Transverse colon (tissue), 4 donors: ENCODE results near the gene FLT4. TPM values are rescaled to one million over a fixed set of nuclear protein-coding genes. Genes with fewer than 3 reads are reported as not detected.

Source experiments
- DNase-seq: peaks from one replicate; pipeline ENCODE4 v3.0.0-alpha.2; 2019
- H3K27ac ChIP-seq, 4 donors: fragments of 200-600 bp; sonication (generic); 2 replicates each; pipeline ENCODE4 v1.5.1; 2016 to 2018; ENCODE audit warnings: inconsistent platforms in 4 of 4
- H3K27me3 ChIP-seq: fragments of 200-600 bp; sonication (generic); 2 replicates; pipeline ENCODE4 v1.5.1; 2017; ENCODE audit warnings: inconsistent platforms
- H3K36me3 ChIP-seq, 4 donors: fragments of 200-600 bp; sonication (generic); 2 replicates each; pipeline ENCODE4 v1.5.1; 2017 to 2019; ENCODE audit warnings: inconsistent platforms in 4 of 4
- H3K4me1 ChIP-seq, 4 donors: fragments of 200-600 bp; sonication (generic); 2 replicates each; pipeline ENCODE4 v1.5.1; 2017 to 2020; ENCODE audit warnings: inconsistent platforms in 4 of 4
- H3K4me3 ChIP-seq, 4 donors: fragments of 200-600 bp; sonication (generic); 1 replicate in 1 of 4; 2 replicates in 3 of 4; pipeline versions ENCODE4 v1.5.1 to v1.6.1; 2017 to 2019; ENCODE audit warnings: inconsistent platforms in 4 of 4
- H3K9me3 ChIP-seq, 2 donors: fragments of 200-600 bp; sonication (generic); 2 replicates each; pipeline ENCODE4 v1.5.1; 2017 to 2019; ENCODE audit warnings: inconsistent platforms in 2 of 2
- EP300 ChIP-seq: sonication (generic); formaldehyde crosslinking; IDR thresholded peaks from one replicate; pipeline ENCODE4 v1.6.1; 2017; ENCODE audit warnings: antibody characterized with exemption, low read depth
- POLR2A ChIP-seq: fragments of 450-650 bp; IDR thresholded peaks from one replicate; pipeline ENCODE4 v1.6.1; 2016; ENCODE audit warnings: antibody characterized with exemption, mild to moderate bottlenecking, moderate library complexity
- POLR2AphosphoS5 ChIP-seq, 3 donors: sonication (generic); formaldehyde crosslinking; IDR thresholded peaks; one replicate each; pipeline ENCODE4 v1.6.1; 2016; ENCODE audit warnings: antibody characterized with exemption in 3 of 3
- WGBS, 2 donors: methylation state at CpG; one replicate each; pipeline ENCODE4 v1.1.5; 2018; ENCODE audit warnings: low coverage in 1 of 2; 5-methylcytosine and 5-hydroxymethylcytosine counted together
- in situ Hi-C, 4 donors: fragments of 200-750 bp; cut with MboI; loops; one replicate each; pipeline versions ENCODE4 v1.15.0 to v1.15.1; 2017; ENCODE audit warnings: low sequenced_read_pairs in 3 of 4, low pct_ligation_motif_present in 1 of 4, low pct_unique_long_range_greater_than_20kb in 1 of 4
- intact Hi-C: fragments of 100-400 bp; cut with DNase I; formaldehyde crosslinking; loops from one replicate; pipeline ENCODE4 v1.15.1; 2023; ENCODE audit warnings: low total_unique reads
- total RNA-seq, 4 donors: library from RNA; depleted of rRNA; stranded (reverse); fragments of >200 nt; gene quantifications; one replicate each; pipeline ENCODE4 v1.1.0, GENCODE V29; 2016
- TF ChIP-seq, protein P1 (sequence below), 5 experiments: fragments of 200-600 bp in 3 of 5; fragments of 450-650 bp in 2 of 5; sonication (generic) in 3 of 5; IDR thresholded peaks; 1 replicate in 2 of 5; 2 replicates in 3 of 5; pipeline ENCODE4 v1.5.1; 2016 to 2017; ENCODE audit warnings: antibody characterized with exemption in 5 of 5, inconsistent platforms in 3 of 5, mild to moderate bottlenecking in 2 of 5, moderate library complexity in 1 of 5

FLT4 gene
- total RNA-seq, 4 donors from 2014 or later: 1.8 to 16.1 (median 4.0) TPM

DNA sequence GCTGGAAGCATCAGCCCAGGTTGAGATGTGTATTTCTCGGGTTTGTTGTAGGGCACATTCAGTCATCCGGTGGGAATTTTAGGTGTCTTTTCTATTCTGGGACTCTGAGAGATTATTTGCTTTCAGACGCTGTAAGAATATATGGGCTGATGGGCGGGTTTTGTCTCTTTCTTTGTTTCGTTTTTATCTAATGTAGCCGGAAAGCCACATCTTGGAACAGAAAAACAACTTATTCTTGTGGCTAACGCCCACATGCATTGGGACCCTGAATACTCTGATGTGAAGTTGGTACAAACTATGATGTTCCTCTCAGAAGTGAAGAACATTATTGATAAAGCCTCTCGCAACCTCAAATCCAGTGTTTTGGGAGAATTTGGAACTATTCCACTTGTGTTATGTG is 80.5 kb downstream of the FLT4 start:
- no peaks in the 10 kb centered on the region for H3K4me1 ChIP-seq
- H3K4me3 ChIP-seq: no peak overlapping the region
- intact Hi-C loops: no loop called here
- H3K27ac ChIP-seq: no peak overlapping the region
- 81 to 84% methylated on average over 8 of the region's 8 CpGs for WGBS, 2 donors
- TF ChIP-seq EP300: no peak
- TF ChIP-seq POLR2AphosphoS5 (IDR thresholded peaks at IDR 0.05): no peak
- TF ChIP-seq, protein P1, sequence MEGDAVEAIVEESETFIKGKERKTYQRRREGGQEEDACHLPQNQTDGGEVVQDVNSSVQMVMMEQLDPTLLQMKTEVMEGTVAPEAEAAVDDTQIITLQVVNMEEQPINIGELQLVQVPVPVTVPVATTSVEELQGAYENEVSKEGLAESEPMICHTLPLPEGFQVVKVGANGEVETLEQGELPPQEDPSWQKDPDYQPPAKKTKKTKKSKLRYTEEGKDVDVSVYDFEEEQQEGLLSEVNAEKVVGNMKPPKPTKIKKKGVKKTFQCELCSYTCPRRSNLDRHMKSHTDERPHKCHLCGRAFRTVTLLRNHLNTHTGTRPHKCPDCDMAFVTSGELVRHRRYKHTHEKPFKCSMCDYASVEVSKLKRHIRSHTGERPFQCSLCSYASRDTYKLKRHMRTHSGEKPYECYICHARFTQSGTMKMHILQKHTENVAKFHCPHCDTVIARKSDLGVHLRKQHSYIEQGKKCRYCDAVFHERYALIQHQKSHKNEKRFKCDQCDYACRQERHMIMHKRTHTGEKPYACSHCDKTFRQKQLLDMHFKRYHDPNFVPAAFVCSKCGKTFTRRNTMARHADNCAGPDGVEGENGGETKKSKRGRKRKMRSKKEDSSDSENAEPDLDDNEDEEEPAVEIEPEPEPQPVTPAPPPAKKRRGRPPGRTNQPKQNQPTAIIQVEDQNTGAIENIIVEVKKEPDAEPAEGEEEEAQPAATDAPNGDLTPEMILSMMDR (IDR thresholded peaks at IDR 0.05): no peak
- no peak for TF ChIP-seq POLR2A
- DNase-seq: no peak
- H3K36me3 ChIP-seq: peaks cover 0 to 56% (median 24%) of the 10 kb centered on the region in 4 donors
- in situ Hi-C loops: no loop called here
- no peaks in the 10 kb centered on the region for H3K27me3 ChIP-seq
- H3K9me3 ChIP-seq: no peaks in the 10 kb centered on the region

DNA sequence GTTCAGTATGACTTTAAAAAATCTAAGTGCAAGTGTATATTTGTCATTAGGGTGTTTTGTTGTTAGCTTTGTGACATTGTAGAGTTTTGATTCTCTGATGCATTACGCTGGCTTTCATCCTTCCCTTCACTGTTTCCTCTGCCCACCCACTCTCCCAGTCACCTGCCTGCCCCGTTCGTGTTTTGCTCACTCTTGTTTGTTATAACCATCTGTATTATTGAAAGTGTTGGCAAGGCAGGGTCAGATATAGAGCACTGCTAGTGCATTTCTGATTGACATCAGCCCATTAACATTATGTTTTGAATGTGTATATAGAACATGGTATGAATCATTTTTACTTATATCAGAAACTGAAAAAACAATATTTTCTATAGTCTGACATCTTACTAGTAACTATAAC is 85.4 kb downstream of the FLT4 start:
- no peak for DNase-seq
- Histone ChIP-seq H3K27ac (no peak overlapping the region), H3K36me3 (peaks cover 0 to 31% (median 12%) of the 10 kb centered on the region in 4 donors), H3K9me3 (no peaks in the 10 kb centered on the region), H3K4me3 (no peak overlapping the region), H3K27me3 (no peaks in the 10 kb centered on the region), H3K4me1 (no peaks in the 10 kb centered on the region)
- in situ Hi-C loops (no loop called here), intact Hi-C loops (no loop called here)
- 82 to 85% methylated on average over 3 of the region's 3 CpGs for WGBS, 2 donors
- TF ChIP-seq, protein P1 (IDR thresholded peaks at IDR 0.05): no peak

DNA sequence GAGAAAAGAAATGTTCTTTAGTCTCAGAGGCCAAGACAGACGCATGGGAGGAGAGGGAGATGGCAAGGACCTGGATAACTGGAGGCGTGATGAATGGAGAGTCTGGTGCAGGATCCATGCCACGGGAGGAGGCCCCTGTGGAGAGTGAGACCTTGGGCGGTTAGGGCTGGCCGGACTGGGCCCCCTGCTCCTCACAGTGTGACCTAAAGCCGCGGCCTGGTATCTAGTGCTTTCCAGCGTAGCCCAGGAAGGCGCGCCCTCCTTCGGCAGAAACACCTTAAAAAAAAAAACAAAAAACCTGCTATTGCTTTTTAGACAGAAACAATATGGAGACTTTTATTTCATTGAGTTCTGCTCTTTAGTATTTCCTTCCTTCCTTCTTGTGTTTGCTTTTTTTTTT is 91.2 kb downstream of the FLT4 start:
- intact Hi-C loops (no loop called here), in situ Hi-C loops (no loop called here)
- Histone ChIP-seq H3K27me3 (no peaks in the 10 kb centered on the region), H3K27ac (no peak overlapping the region), H3K4me1 (no peaks in the 10 kb centered on the region), H3K36me3 (peaks cover 0 to 20% (median 0%) of the 10 kb centered on the region in 4 donors), H3K4me3 (no peak overlapping the region), H3K9me3 (no peaks in the 10 kb centered on the region)
- TF ChIP-seq POLR2AphosphoS5 (IDR thresholded peaks at IDR 0.05) (no peak), POLR2A (no peak), EP300 (no peak)
- TF ChIP-seq, protein P1 (IDR thresholded peaks at IDR 0.05): no peak
- DNase-seq: no peak
- 95 to 97% methylated on average over 4 to 11 of the region's 11 CpGs for WGBS, 2 donors

DNA sequence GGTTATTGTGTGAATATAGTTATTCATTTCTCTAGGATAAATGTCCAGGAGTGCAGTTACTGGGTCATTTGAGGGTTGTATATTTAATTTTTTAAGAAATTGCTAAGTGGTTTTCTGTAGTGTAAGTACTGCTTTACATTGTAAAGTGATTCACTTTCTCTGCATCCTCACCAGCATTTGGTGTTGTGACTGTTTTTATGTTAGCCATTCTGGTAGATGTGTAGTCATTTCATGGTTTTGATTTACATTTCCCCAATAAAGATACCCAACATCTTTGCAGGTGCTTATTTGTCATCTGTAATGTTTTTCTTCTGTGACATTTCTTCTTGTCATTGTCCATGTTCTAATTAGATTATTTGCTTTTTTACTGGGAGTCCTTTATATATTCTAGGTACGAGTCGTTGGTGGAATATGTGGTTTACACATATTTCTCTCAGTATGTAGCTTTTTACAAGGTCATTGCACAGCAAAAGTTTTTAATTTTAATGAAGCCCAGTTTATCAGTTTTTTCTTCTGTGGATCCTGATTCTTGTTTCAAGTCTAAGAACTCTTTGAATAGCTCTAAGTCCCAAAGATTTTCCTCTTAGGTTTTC is 92.1 kb downstream of the FLT4 start:
- Histone ChIP-seq H3K9me3 (no peaks in the 10 kb centered on the region), H3K4me1 (no peaks in the 10 kb centered on the region), H3K36me3 (peaks cover 0 to 20% (median 0%) of the 10 kb centered on the region in 4 donors), H3K4me3 (no peak overlapping the region), H3K27me3 (no peaks in the 10 kb centered on the region), H3K27ac (no peak overlapping the region)
- in situ Hi-C loops: no loop called here
- intact Hi-C loops: no loop called here
- DNase-seq: no peak
- TF ChIP-seq, protein P1 (IDR thresholded peaks at IDR 0.05): no peak
- no peak for TF ChIP-seq POLR2A
- 85 to 89% methylated on average over 2 of the region's 2 CpGs for WGBS, 2 donors
